ENCODE results near the gene XPOT.
"Not testable (repeated sequence)": the region's sequence is repeated elsewhere in the genome, so short reads cannot be mapped to it uniquely, and the experiment has no call there.

XPOT gene

GRCh38 chr12:64403707-64404469 is at the start of gene XPOT:
Gene XPOT (plus strand): TSS chr12:64404392. CDS start chr12:64410036, 5,644 bp downstream.
- DNase-seq: peak; percentile 88

- not testable (repeated sequence) for DNase-seq
These were observed 48.0 kb upstream of the XPOT start for GRCh38 chr12:64356209-64356608.

GRCh38 chr12:64361173-64361572 is 43.0 kb upstream of the XPOT start:
- DNase-seq: not testable (repeated sequence)

GRCh38 chr12:64362721-64363305 is 41.4 kb upstream of the XPOT start:
- DNase-seq: no peak

GRCh38 chr12:64383675-64384074 is 20.5 kb upstream of the XPOT start:
- no peak for DNase-seq

- DNase-seq: no peak
These were observed 19.2 kb upstream of the XPOT start for GRCh38 chr12:64385019-64385418.

- peak; percentile 8 for DNase-seq
These were observed 18.7 kb upstream of the XPOT start for GRCh38 chr12:64385468-64385867.

- no peak for DNase-seq
These were observed 16.9 kb upstream of the XPOT start for GRCh38 chr12:64387197-64387816.

GRCh38 chr12:64389154-64389553 is 15.0 kb upstream of the XPOT start:
- no peak for DNase-seq

GRCh38 chr12:64390275-64390851 is 13.8 kb upstream of the XPOT start, which contains the start of gene C12orf56:
Gene C12orf56 (minus strand): TSS chr12:64390758. CDS start chr12:64390565, 193 bp downstream.
- peak; percentile 16 for DNase-seq

- DNase-seq: no peak
These were observed 12.0 kb upstream of the XPOT start for GRCh38 chr12:64392221-64392620.

- DNase-seq: no peak
These were observed 8.5 kb upstream of the XPOT start for GRCh38 chr12:64395739-64396138.

- DNase-seq: no peak
These were observed 4.2 kb upstream of the XPOT start for GRCh38 chr12:64400041-64400440.

- no peak for DNase-seq
These were observed 2.0 kb upstream of the XPOT start for GRCh38 chr12:64402181-64402580.

GRCh38 chr12:64404470-64405256 is 471 bp downstream of the XPOT start:
- peak; percentile 65 for DNase-seq

GRCh38 chr12:64407342-64408223 is 3.4 kb downstream of the XPOT start:
- no peak for DNase-seq

GRCh38 chr12:64411427-64411826 is 7.2 kb downstream of the XPOT start:
- DNase-seq: no peak

GRCh38 chr12:64412459-64412858 is 8.3 kb downstream of the XPOT start:
- no peak for DNase-seq

- DNase-seq: no peak
These were observed 9.7 kb downstream of the XPOT start for GRCh38 chr12:64413884-64414283.

- no peak for DNase-seq
These were observed 14.0 kb downstream of the XPOT start for GRCh38 chr12:64418209-64418608.

- DNase-seq: no peak
These were observed 15.5 kb downstream of the XPOT start for GRCh38 chr12:64419696-64420095.

GRCh38 chr12:64427988-64428387 is 23.8 kb downstream of the XPOT start:
- no peak for DNase-seq
